OCI-LY1 (cell line): Measurements from ENCODE around the gene LRRC61.

Experiments
- CTCF ChIP-seq: fragments of 200-600 bp; sonication (generic), shearing (Covaris generic); IDR thresholded peaks from 2 replicates; pipeline ENCODE4 v1.5.1; 2017; ENCODE audit warnings: mild to moderate bottlenecking, antibody characterized with exemption, low read length, moderate library complexity, mixed read lengths
- EZH2 ChIP-seq: fragments of 200-600 bp; sonication (generic), shearing (Covaris generic); IDR thresholded peaks from 2 replicates; pipeline ENCODE4 v1.8.0; 2017; ENCODE audit warnings: borderline replicate concordance, mixed run types, mild to moderate bottlenecking, antibody characterized with exemption, low read length, moderate library complexity, mixed read lengths

- TF ChIP-seq CTCF (no peak), EZH2 (no peak)
Observed at GRCh38 chr7:150341263-150342120, 18.3 kb downstream of the LRRC61 start, which contains the start of gene RARRES2.
